Endothelial cell of umbilical vein (primary cell): ENCODE data around the gene SIX5. TPM values are rescaled to one million over a fixed set of nuclear protein-coding genes. Genes with fewer than 3 reads are reported as not detected.

ENCODE experiments used
- BruUV-seq: library from RNA; stranded (reverse); fragments of 400-500 nt; replicated peaks from 2 replicates; lab custom pipeline; 2021; lab: Mats Ljungman, UMichigan
- CTCF ChIA-PET: fragments of 300-600, 350-600 bp; sonication (Branson Sonifier 250); formaldehyde crosslinking; loops from one replicate; lab custom pipeline; 2021; ENCODE audit warnings: antibody characterized with exemption, inconsistent platforms; lab: Charles Lee
- POLR2A ChIA-PET: fragments of 300-600, 350-600 bp; sonication (Branson Sonifier 250); formaldehyde crosslinking; loops from one replicate; lab custom pipeline; 2021; ENCODE audit warnings: antibody characterized with exemption, inconsistent platforms; lab: Charles Lee
- DNase-seq: peaks from one replicate; pipeline ENCODE4 v3.0.0-alpha.2; 2011; ENCODE audit warnings: low read depth, low spot score
- FAIRE-seq: peaks from 2 replicates; lab custom pipeline; 2011; peaks lifted over from hg19 to GRCh38; lab: Jason Lieb, UNC
- H2AFZ ChIP-seq: 2 replicates; pipeline ENCODE4 v1.6.0; 2012; ENCODE audit warnings: low read depth, low read length, control low read depth, inconsistent platforms
- H3K27ac ChIP-seq: 2 replicates; pipeline ENCODE4 v1.5.1; 2011; ENCODE audit warnings: low read depth, mild to moderate bottlenecking, control low read depth, low read length, moderate library complexity; ENCODE audit not compliant: insufficient read depth
- H3K27me3 ChIP-seq, 2 experiments: 2 replicates each; pipeline versions ENCODE4 v1.6.0 to v1.6.1; 2011; ENCODE audit warnings: low read length in 2 of 2, mixed read lengths in 1 of 2; ENCODE audit not compliant: control insufficient read depth in 2 of 2, insufficient read depth in 2 of 2
- H3K36me3 ChIP-seq, 2 experiments: 2 replicates in 1 of 2; 3 replicates in 1 of 2; pipeline ENCODE4 v1.5.1; 2011; ENCODE audit warnings: low read length in 2 of 2, mild to moderate bottlenecking in 1 of 2, moderate library complexity in 1 of 2; ENCODE audit not compliant: control insufficient read depth in 2 of 2, insufficient read depth in 2 of 2; ENCODE audit errors: extremely low read depth in 1 of 2
- H3K4me1 ChIP-seq: 3 replicates; pipeline ENCODE4 v1.5.1; 2011; ENCODE audit warnings: mild to moderate bottlenecking, low read length; ENCODE audit not compliant: control insufficient read depth, insufficient read depth; ENCODE audit errors: extremely low read depth
- H3K4me2 ChIP-seq: 2 replicates; pipeline ENCODE4 v1.6.1; 2011; ENCODE audit warnings: low read length, control low read depth, mixed read lengths; ENCODE audit not compliant: insufficient read depth
- H3K4me3 ChIP-seq, 3 experiments: fragments of 200-600 bp in 1 of 3; sonication (generic), shearing (Covaris generic) in 1 of 3; replicated peaks in 1 of 3; 2 replicates each; pipeline ENCODE4 v1.5.1; 2011 to 2016; ENCODE audit warnings: control low read depth in 3 of 3, low read length in 3 of 3, mild to moderate bottlenecking in 2 of 3, inconsistent platforms in 1 of 3, low read depth in 1 of 3, moderate library complexity in 1 of 3; ENCODE audit not compliant: insufficient read depth in 1 of 3
- H3K79me2 ChIP-seq: 2 replicates; pipeline ENCODE4 v1.6.0; 2012; ENCODE audit warnings: low read length, inconsistent platforms; ENCODE audit not compliant: control insufficient read depth, insufficient read depth
- H3K9ac ChIP-seq: replicated peaks from 2 replicates; pipeline ENCODE3; 2011; ENCODE audit warnings: low read length, control low read depth; ENCODE audit not compliant: insufficient read depth; ENCODE audit errors: extremely low read depth
- H3K9me1 ChIP-seq: replicated peaks from 3 replicates; pipeline ENCODE4 v1.6.0; 2011; ENCODE audit warnings: mild to moderate bottlenecking, low read length; ENCODE audit not compliant: control insufficient read depth, insufficient read depth; ENCODE audit errors: extremely low read depth
- H3K9me3 ChIP-seq: replicated peaks from 2 replicates; pipeline ENCODE4 v1.5.1; 2012; ENCODE audit warnings: low read length, inconsistent platforms; ENCODE audit not compliant: control insufficient read depth, insufficient read depth
- H4K20me1 ChIP-seq: replicated peaks from 2 replicates; pipeline ENCODE3; 2011; ENCODE audit warnings: mild to moderate bottlenecking, low read length; ENCODE audit not compliant: control insufficient read depth, insufficient read depth; ENCODE audit errors: extremely low read depth
- CTCF ChIP-seq, 2 donors: IDR thresholded peaks; 1 replicate in 1 of 2; 2 replicates in 1 of 2; pipeline ENCODE4 v1.5.1; 2011; ENCODE audit warnings: low read length in 2 of 2, mild to moderate bottlenecking in 2 of 2, moderate library complexity in 2 of 2, control low read depth in 1 of 2, inconsistent platforms in 1 of 2, low read depth in 1 of 2; ENCODE audit not compliant: insufficient read depth in 1 of 2; ENCODE audit errors: extremely low read depth in 1 of 2
- EZH2 ChIP-seq: IDR thresholded peaks from 2 replicates; pipeline ENCODE4 v1.6.1; 2012; ENCODE audit warnings: borderline replicate concordance, low read depth, mild to moderate bottlenecking, moderate library complexity, low read length, inconsistent platforms; ENCODE audit not compliant: severe bottlenecking
- FOS ChIP-seq: IDR thresholded peaks from 2 replicates; pipeline ENCODE4 v1.6.1; 2011; ENCODE audit warnings: mild to moderate bottlenecking, low read length, moderate library complexity, borderline replicate concordance; ENCODE audit not compliant: insufficient read depth
- GATA2 ChIP-seq: IDR thresholded peaks from 2 replicates; pipeline ENCODE4 v1.7.0; 2011; ENCODE audit warnings: low read depth, mild to moderate bottlenecking, moderate library complexity, mixed read lengths, low read length; ENCODE audit not compliant: insufficient read length, insufficient read depth
- JUN ChIP-seq: IDR thresholded peaks from 2 replicates; pipeline ENCODE4 v1.6.1; 2011; ENCODE audit warnings: borderline replicate concordance, low read depth; ENCODE audit not compliant: insufficient read length, insufficient read depth
- MAX ChIP-seq: IDR thresholded peaks from 2 replicates; pipeline ENCODE4 v1.6.1; 2011; ENCODE audit not compliant: insufficient read depth, insufficient read length
- MYC ChIP-seq: IDR thresholded peaks from one replicate; pipeline ENCODE4 v1.6.1; 2011; ENCODE audit warnings: mild to moderate bottlenecking, low read depth, low read length
- POLR2A ChIP-seq: IDR thresholded peaks from 2 replicates; pipeline ENCODE4 v1.6.1; 2012; ENCODE audit warnings: low read depth, mild to moderate bottlenecking, control low read depth, low read length
- POLR2AphosphoS5 ChIP-seq: IDR thresholded peaks from 2 replicates; pipeline ENCODE4 v1.6.1; 2012; ENCODE audit warnings: low read depth, mild to moderate bottlenecking, control low read depth, low read length, moderate library complexity; ENCODE audit not compliant: insufficient read depth
- dilution Hi-C: fragments of 300-500 bp; cut with MboI; formaldehyde crosslinking; loops from one replicate; pipeline ENCODE4 v1.15.0; 2019; ENCODE audit warnings: low sequenced_read_pairs; ENCODE audit not compliant: extremely low pct_ligation_motif_present
- intact Hi-C: fragments of 100-400 bp; cut with micrococcal nuclease; formaldehyde crosslinking; loops from one replicate; pipeline ENCODE4 v1.10.0; 2022
- polyA plus RNA-seq, 4 experiments: library from polyadenylated mRNA; depleted of rRNA in 3 of 4; stranded (reverse) in 3 of 4; unstranded in 1 of 4; fragments of >200 nt; gene quantifications; 2 replicates each; pipeline versions ENCODE4 v1.2.1 to v1.2.3, GENCODE V29; 2011 to 2012; ENCODE audit warnings: missing spikeins in 1 of 4
- total RNA-seq: library from RNA; stranded (reverse); gene quantifications from 2 replicates; pipeline ENCODE4 v1.2.3, GENCODE V29; 2021

Gene SIX5
- total and polyA plus RNA-seq, 2 donors (not counting 3 experiments of a cell fraction or from before 2014, with no cell fraction given) = 13.1 to 16.7 TPM

GRCh38 chr19:45770192-45771101, 1.4 kb upstream of the SIX5 start:
- intact Hi-C loops = loop anchor here (1.0 kb wide), 3 partner anchors 9 to 29 kb away; partner anchors contain the start of gene DMWD
- Histone ChIP-seq H3K79me2 (peaks cover 2% of the 10 kb centered on the region), H3K4me1 (peaks cover 14% of the 10 kb centered on the region), H3K9ac (no peak overlapping the region), H3K36me3 (peaks cover 3% of the 10 kb centered on the region in 2 experiments), H3K9me1 (no peaks in the 10 kb centered on the region), H3K27me3 (no peaks in the 10 kb centered on the region), H4K20me1 (no peaks in the 10 kb centered on the region), H3K4me2 (peak overlapping the region; percentile 71), H3K9me3 (no peaks in the 10 kb centered on the region), H2AFZ (peak overlapping the region; percentile 19), H3K4me3 (peak overlapping the region; percentile 13 to 49 (median 45)), H3K27ac (peak overlapping the region; percentile 21)
- POLR2A ChIA-PET = interaction anchor here (0.6 to 2.2 kb wide), 10 partner anchors 18 to 272 kb away, joined by 3 to 9 read pairs (median 4); partner anchors contain the start of genes FBXO46, PPM1N and QPCTL
- no TSS peak for BruUV-seq
- TF ChIP-seq MYC = no peak
- TF ChIP-seq JUN = no peak
- TF ChIP-seq MAX = no peak
- TF ChIP-seq GATA2 = no peak
- TF ChIP-seq CTCF (IDR thresholded peaks at IDR 0.05; ENCODE audit: extremely low read depth in 1 of 2, insufficient read depth in 1 of 2, low read depth in 1 of 2, low read length in 2 of 2) = peak; percentile 92 to 98
- peak; percentile 82 for TF ChIP-seq POLR2AphosphoS5
- no peak for TF ChIP-seq FOS
- peak; percentile 70 for TF ChIP-seq POLR2A
- TF ChIP-seq EZH2 = no peak
- DNase-seq (peak; percentile 98), FAIRE-seq (peak; percentile 99)
- CTCF ChIA-PET = interaction anchor here (0.7 to 6.7 kb wide), 23 partner anchors 10 to 232 kb away, joined by 3 to 125 read pairs (median 4); partner anchors contain the start of genes DMPK, DMWD, QPCTL and SNRPD2
- dilution Hi-C loops = no loop called here
